Liver (tissue), 9 donors: ENCODE results near the gene MPDZ. TPM values are rescaled to one million over a fixed set of nuclear protein-coding genes. Genes with fewer than 3 reads are reported as not detected.

Source experiments
- DNase-seq: peaks from one replicate; pipeline ENCODE4 v3.0.0-alpha.2; 2017; ENCODE audit warnings: low spot score
- H3K27ac ChIP-seq, 2 donors: one replicate each; pipeline ENCODE4 v1.7.0; 2013; ENCODE audit warnings: inconsistent platforms in 2 of 2, low read length in 2 of 2, control low read depth in 1 of 2, low read depth in 1 of 2, mild to moderate bottlenecking in 1 of 2
- H3K27me3 ChIP-seq, 4 donors: one replicate each; pipeline versions ENCODE4 v1.6.1 to v1.7.0; 2013; ENCODE audit warnings: low read length in 3 of 4, inconsistent platforms in 1 of 4, mild to moderate bottlenecking in 1 of 4, moderate library complexity in 1 of 4; ENCODE audit not compliant: control insufficient read depth in 4 of 4, insufficient read depth in 4 of 4
- H3K36me3 ChIP-seq, 4 donors: one replicate each; pipeline versions ENCODE4 v1.6.1 to v1.7.0; 2013; ENCODE audit warnings: low read length in 3 of 4, mild to moderate bottlenecking in 3 of 4, low read depth in 1 of 4, moderate library complexity in 1 of 4; ENCODE audit not compliant: control insufficient read depth in 4 of 4, insufficient read depth in 3 of 4
- H3K4me1 ChIP-seq, 4 donors: one replicate each; pipeline versions ENCODE4 v1.6.1 to v1.7.0; 2013; ENCODE audit warnings: low read length in 3 of 4, mild to moderate bottlenecking in 3 of 4, moderate library complexity in 1 of 4; ENCODE audit not compliant: control insufficient read depth in 4 of 4, insufficient read depth in 4 of 4
- H3K4me3 ChIP-seq, 3 donors: one replicate each; pipeline versions ENCODE4 v1.6.1 to v1.7.0; 2013; ENCODE audit warnings: low read length in 3 of 3, control low read depth in 1 of 3, low read depth in 1 of 3, mild to moderate bottlenecking in 1 of 3
- H3K9ac ChIP-seq, 2 donors: one replicate each; pipeline ENCODE4 v1.7.0; 2013; ENCODE audit warnings: low read length in 2 of 2, mild to moderate bottlenecking in 2 of 2, moderate library complexity in 2 of 2, control low read depth in 1 of 2, low read depth in 1 of 2
- H3K9me3 ChIP-seq, 4 donors: one replicate each; pipeline versions ENCODE4 v1.6.1 to v1.7.0; 2013; ENCODE audit warnings: low read length in 3 of 4; ENCODE audit not compliant: control insufficient read depth in 4 of 4
- ATF3 ChIP-seq: IDR thresholded peaks from 2 replicates; pipeline ENCODE4 v1.6.1; 2016; ENCODE audit warnings: antibody characterized with exemption
- FOXA2 ChIP-seq: IDR thresholded peaks from 2 replicates; pipeline ENCODE4 v1.6.1; 2016; ENCODE audit warnings: antibody characterized with exemption
- GABPA ChIP-seq, 2 donors: IDR thresholded peaks in 1 of 2; conservative IDR thresholded peaks in 1 of 2; 2 replicates each; pipeline ENCODE4 v1.6.1; 2016; ENCODE audit warnings: antibody characterized with exemption in 2 of 2, mild to moderate bottlenecking in 1 of 2, moderate library complexity in 1 of 2
- HNF4A ChIP-seq, 2 donors: conservative IDR thresholded peaks; 2 replicates each; pipeline ENCODE4 v1.6.1; 2016; ENCODE audit warnings: antibody characterized with exemption in 2 of 2, mild to moderate bottlenecking in 2 of 2
- JUND ChIP-seq, 2 donors: IDR thresholded peaks; 2 replicates each; pipeline ENCODE4 v1.6.1; 2016; ENCODE audit warnings: antibody characterized with exemption in 2 of 2
- RAD21 ChIP-seq, 2 donors: IDR thresholded peaks; 2 replicates each; pipeline ENCODE4 v1.6.1; 2016; ENCODE audit warnings: antibody characterized with exemption in 2 of 2, mild to moderate bottlenecking in 2 of 2
- REST ChIP-seq: IDR thresholded peaks from 2 replicates; pipeline ENCODE4 v1.6.1; 2016; ENCODE audit warnings: antibody characterized with exemption, mild to moderate bottlenecking
- RXRA ChIP-seq, 2 donors: IDR thresholded peaks; 2 replicates each; pipeline ENCODE4 v1.6.1; 2017 to 2018; ENCODE audit warnings: antibody characterized with exemption in 2 of 2, mild to moderate bottlenecking in 1 of 2
- SP1 ChIP-seq: IDR thresholded peaks from 2 replicates; pipeline ENCODE4 v1.6.1; 2018; ENCODE audit warnings: antibody characterized with exemption, mild to moderate bottlenecking
- TAF1 ChIP-seq: conservative IDR thresholded peaks from 2 replicates; pipeline ENCODE4 v1.6.1; 2016; ENCODE audit warnings: antibody characterized with exemption, mild to moderate bottlenecking
- YY1 ChIP-seq: IDR thresholded peaks from 2 replicates; pipeline ENCODE4 v1.6.1; 2016; ENCODE audit warnings: antibody characterized with exemption, mild to moderate bottlenecking
- ZBTB33 ChIP-seq: IDR thresholded peaks from 2 replicates; pipeline ENCODE4 v1.6.1; 2016; ENCODE audit warnings: antibody characterized with exemption
- whole genome bisulfite sequencing: extraction: QIAGEN DNeasy Blood & Tissue Kit; methylation state at CpG from one replicate; pipeline ENCODE4 v1.1.7; 2013; 5-methylcytosine and 5-hydroxymethylcytosine counted together
- polyA plus RNA-seq, 2 donors: library from polyadenylated mRNA; stranded (reverse) in 1 of 2; unstranded in 1 of 2; fragments of 200-250 nt in 1 of 2; fragments of >200 nt in 1 of 2; fragmentation: Nextera tagmentation in 1 of 2; extraction: Ambion mirVana in 1 of 2; gene quantifications; one replicate each; pipeline versions ENCODE4 v1.2.1 to v1.2.3, GENCODE V29; 2013 to 2015
- total RNA-seq, 2 donors: library from RNA; depleted of rRNA; stranded (reverse); fragments of >200 nt; gene quantifications; one replicate each; pipeline ENCODE4 v1.2.3, GENCODE V29; 2014
- donor health status: healthy.
- donor health status: healthy.
- donor health status: healthy.
- donor health status: healthy.
- donor health status: healthy.

Gene MPDZ
- total and polyA plus RNA-seq, 4 donors, result 20.3 to 71.2 (median 30.2) TPM

- no peaks in the 10 kb centered on the region for H3K27me3 ChIP-seq
- H3K9ac ChIP-seq, result peak overlapping the region; percentile 83 to 84
- H3K9me3 ChIP-seq, result no peaks in the 10 kb centered on the region
- peaks cover 0 to 3% (median under 1%) of the 10 kb centered on the region in 4 donors for H3K36me3 ChIP-seq
- H3K4me1 ChIP-seq, result peaks cover 2 to 34% (median 13%) of the 10 kb centered on the region in 4 donors
- H3K4me3 ChIP-seq, result peak overlapping the region; percentile 53 to 83 (median 69)
- DNase-seq, result no peak
- no peak for TF ChIP-seq JUND (IDR thresholded peaks at IDR 0.05)
- TF ChIP-seq YY1, result peak; percentile 42
- H3K27ac ChIP-seq, result peak overlapping the region; percentile 54 to 80
- WGBS, result 31% methylated on average over 2 of the region's 2 CpGs
These were observed 104.4 kb downstream of the MPDZ start for GRCh38 chr9:13174906-13175639.

GRCh38 chr9:13173553-13173952 lies 105.9 kb downstream of the MPDZ start:
- H3K9ac ChIP-seq, result peak overlapping the region in 1 of 2 donors; percentile 84
- H3K36me3 ChIP-seq, result peaks cover 0 to 3% (median under 1%) of the 10 kb centered on the region in 4 donors
- H3K27ac ChIP-seq, result peak overlapping the region; percentile 82 to 89
- peaks cover 2 to 32% (median 13%) of the 10 kb centered on the region in 4 donors for H3K4me1 ChIP-seq
- no peak for DNase-seq
- H3K27me3 ChIP-seq, result no peaks in the 10 kb centered on the region
- no peak for TF ChIP-seq TAF1
- peak; percentile 77 for TF ChIP-seq YY1
- TF ChIP-seq ATF3, result no peak
- no peak for TF ChIP-seq FOXA2
- TF ChIP-seq RXRA (IDR thresholded peaks at IDR 0.05), result peak in 1 of 2 donors; percentile 40
- no peak for TF ChIP-seq GABPA (IDR thresholded peaks at IDR 0.05 in 1 of 2, conservative IDR thresholded peaks at IDR 0.05 in 1 of 2)
- TF ChIP-seq ZBTB33, result no peak
- no peak for TF ChIP-seq REST
- TF ChIP-seq HNF4A (conservative IDR thresholded peaks at IDR 0.05), result peak; percentile 42 to 50
- TF ChIP-seq SP1, result no peak
- peak in 1 of 2 donors; percentile 15 for TF ChIP-seq RAD21 (IDR thresholded peaks at IDR 0.05)
- WGBS, result 50% methylated on average over 4 of the region's 4 CpGs
- H3K9me3 ChIP-seq, result no peaks in the 10 kb centered on the region
- H3K4me3 ChIP-seq, result peak overlapping the region; percentile 57 to 83 (median 69)
